A549 (cell line): ENCODE data around the gene FCHO2. TPM values are rescaled to one million over a fixed set of nuclear protein-coding genes. Genes with fewer than 3 reads are reported as not detected.
"Not testable (repeated sequence)": the region's sequence is repeated elsewhere in the genome, so short reads cannot be mapped to it uniquely, and the experiment has no call there.

ENCODE experiments used
- ATAC-seq, 2 experiments: fragments of 200-7000 bp in 1 of 2; fragments of >200 bp in 1 of 2; cut with Nextera tagmentation in 1 of 2; cut with Tn5 transposase in 1 of 2; 3 replicates each; pipeline versions ENCODE4 v1.8.0 to v1.9.1; 2018 to 2020; ENCODE audit warnings: mild to moderate bottlenecking in 1 of 2, moderate library complexity in 1 of 2
- CTCF ChIA-PET: fragments of 300-600 bp; sonication (Branson Sonifier 250); formaldehyde crosslinking; extraction: SDS; loops from one replicate; lab custom pipeline; 2021; ENCODE audit warnings: antibody characterized with exemption, inconsistent platforms; lab: Yijun Ruan, JAX
- POLR2A ChIA-PET: fragments of 350-600 bp; formaldehyde crosslinking; extraction: SDS; loops from one replicate; lab custom pipeline; 2021; ENCODE audit warnings: antibody characterized with exemption, inconsistent platforms; lab: Yijun Ruan, JAX
- DNase-seq, 2 experiments: peaks; one replicate each; pipeline versions ENCODE4 v3.0.0 to v3.0.0-alpha.2; 2011 to 2016; ENCODE audit warnings: low read depth in 1 of 2, low spot score in 1 of 2
- FAIRE-seq: peaks from 2 replicates; lab custom pipeline; 2011; peaks lifted over from hg19 to GRCh38; lab: Jason Lieb, UNC
- H3K27ac ChIP-seq, 2 experiments: fragments of >200 bp; sonication (Bioruptor Twin); formaldehyde crosslinking; 3 replicates each; pipeline ENCODE4 v1.5.1; 2016 to 2017
- H3K4me1 ChIP-seq: fragments of >200 bp; sonication (Bioruptor Twin); formaldehyde crosslinking; 3 replicates; pipeline ENCODE4 v1.6.1; 2016
- H3K4me2 ChIP-seq: fragments of >200 bp; sonication (Bioruptor Twin); formaldehyde crosslinking; 3 replicates; pipeline ENCODE4 v1.6.1; 2016
- H3K4me3 ChIP-seq: fragments of >200 bp; sonication (Bioruptor Twin); formaldehyde crosslinking; 3 replicates; pipeline ENCODE4 v1.5.1; 2016
- H3K9me3 ChIP-seq: fragments of >200 bp; sonication (Bioruptor Twin); formaldehyde crosslinking; 3 replicates; pipeline ENCODE4 v1.6.1; 2016
- CHD2 ChIP-seq: fragments of 150-350 bp; IDR thresholded peaks from 2 replicates; pipeline ENCODE4 v1.6.1; 2014; ENCODE audit warnings: low read length; ENCODE audit not compliant: partially characterized antibody
- CHD4 ChIP-seq: fragments of 200-600 bp; sonication (generic); IDR thresholded peaks from 2 replicates; pipeline ENCODE4 v1.6.1; 2016; ENCODE audit warnings: antibody characterized with exemption, mild to moderate bottlenecking, borderline replicate concordance
- CTCF ChIP-seq: fragments of >200 bp; sonication (Bioruptor Twin); formaldehyde crosslinking; IDR thresholded peaks from 3 replicates; pipeline ENCODE4 v1.5.1; 2016
- EHF ChIP-seq: fragments of 250-450 bp; sonication (Bioruptor Pico); IDR thresholded peaks from 2 replicates; pipeline ENCODE4 v1.5.0; 2020; ENCODE audit warnings: mild to moderate bottlenecking
- ESRRA ChIP-seq: fragments of 150-350 bp; IDR thresholded peaks from 2 replicates; pipeline ENCODE4 v1.6.1; 2014; ENCODE audit warnings: mild to moderate bottlenecking, low read length, borderline replicate concordance
- HDAC2 ChIP-seq: fragments of 200-600 bp; sonication (generic); IDR thresholded peaks from 2 replicates; pipeline ENCODE4 v1.6.1; 2016
- HEYL ChIP-seq: fragments of 250-450 bp; sonication (Bioruptor Pico); IDR thresholded peaks from 2 replicates; pipeline ENCODE4 v1.8.0; 2021; ENCODE audit warnings: mild to moderate bottlenecking, moderate library complexity
- JUNB ChIP-seq: fragments of >200 bp; sonication (Bioruptor Twin); formaldehyde crosslinking; IDR thresholded peaks from 2 replicates; pipeline ENCODE4 v1.6.1; 2016
- MAFK ChIP-seq: fragments of 450-650 bp; IDR thresholded peaks from 2 replicates; pipeline ENCODE4 v1.6.1; 2014; ENCODE audit not compliant: partially characterized antibody
- POLR2A ChIP-seq: IDR thresholded peaks from 2 replicates; pipeline ENCODE4 v1.6.1; 2012; ENCODE audit warnings: mild to moderate bottlenecking, low read length
- SREBF2 ChIP-seq: fragments of 450-650 bp; IDR thresholded peaks from 2 replicates; pipeline ENCODE4 v1.6.1; 2014; ENCODE audit warnings: mild to moderate bottlenecking, moderate library complexity
- TFCP2L1 ChIP-seq: fragments of 250-450 bp; sonication (Bioruptor Pico); IDR thresholded peaks from 2 replicates; pipeline ENCODE4 v1.5.0; 2021; ENCODE audit warnings: mild to moderate bottlenecking
- USF2 ChIP-seq: fragments of 450-650 bp; IDR thresholded peaks from 2 replicates; pipeline ENCODE4 v1.6.1; 2014; ENCODE audit warnings: antibody characterized with exemption
- WGBS: methylation state at CpG from one replicate; pipeline ENCODE4 v1.1.6; 2017; ENCODE audit errors: missing lambda C conversion rate; 5-methylcytosine and 5-hydroxymethylcytosine counted together
- polyA plus RNA-seq, 4 experiments: library from polyadenylated mRNA; depleted of rRNA in 3 of 4; stranded (reverse); fragments of >200 nt; fragmentation: RNase III in 1 of 4; extraction: RNeasy Plus Mini Kit Qiagen cat#74134 plus additional on column Dnase treatment in 1 of 4; gene quantifications; 2 replicates in 3 of 4; 3 replicates in 1 of 4; pipeline ENCODE4 v1.2.3, GENCODE V29; 2011 to 2017

The FCHO2 gene
- polyA plus RNA-seq, 2 of the 4 experiments (the other 2 are of a cell fraction): 9.1 to 14.9 TPM

DNA sequence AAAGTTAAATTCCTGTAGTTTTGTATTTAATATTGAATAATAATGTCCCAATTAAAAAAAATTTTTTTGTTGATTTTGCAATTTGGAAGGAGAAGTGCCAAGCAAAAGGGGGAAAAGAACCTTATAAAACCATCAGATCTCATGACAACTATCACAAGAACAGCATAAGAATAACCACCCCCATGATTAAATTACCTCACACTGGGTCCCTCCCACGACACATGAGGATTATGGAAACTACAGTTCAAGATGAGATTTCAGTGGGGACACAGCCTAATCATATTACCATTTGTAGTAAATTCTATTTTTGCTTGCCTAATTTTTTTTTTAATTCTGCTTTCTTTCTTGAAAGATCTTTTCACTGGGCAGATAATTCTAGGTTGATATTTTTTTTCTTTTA, 33.4 kb upstream of the FCHO2 start:
- FAIRE-seq (no peak), ATAC-seq (no peak), DNase-seq (no peak)
- H3K4me1 ChIP-seq: no peaks in the 10 kb centered on the region
- CTCF ChIA-PET: interaction anchor here (1.0 to 2.6 kb wide), 2 partner anchors 8 to 296 kb away, joined by 4 to 6 read pairs; no protein-coding TSS in a partner anchor
- WGBS: 97% methylated on average over 1 of the region's 1 CpG
- H3K27ac ChIP-seq: no peak overlapping the region
- H3K9me3 ChIP-seq: no peaks in the 10 kb centered on the region
- no peak for TF ChIP-seq CHD2
- no peak for TF ChIP-seq JUNB
- no peak for TF ChIP-seq CHD4
- POLR2A ChIA-PET: no interaction called here
- no peak overlapping the region for H3K4me3 ChIP-seq
- H3K4me2 ChIP-seq: no peak overlapping the region

GRCh38 chr5:72925336-72926010, 30.4 kb upstream of the FCHO2 start:
- TF ChIP-seq CHD2 (no peak), POLR2A (no peak), EHF (no peak), HEYL (CRISPR knock-in tag) (no peak), MAFK (no peak), CTCF (no peak), ESRRA (no peak), SREBF2 (no peak), USF2 (no peak), TFCP2L1 (no peak), HDAC2 (no peak)

DNA sequence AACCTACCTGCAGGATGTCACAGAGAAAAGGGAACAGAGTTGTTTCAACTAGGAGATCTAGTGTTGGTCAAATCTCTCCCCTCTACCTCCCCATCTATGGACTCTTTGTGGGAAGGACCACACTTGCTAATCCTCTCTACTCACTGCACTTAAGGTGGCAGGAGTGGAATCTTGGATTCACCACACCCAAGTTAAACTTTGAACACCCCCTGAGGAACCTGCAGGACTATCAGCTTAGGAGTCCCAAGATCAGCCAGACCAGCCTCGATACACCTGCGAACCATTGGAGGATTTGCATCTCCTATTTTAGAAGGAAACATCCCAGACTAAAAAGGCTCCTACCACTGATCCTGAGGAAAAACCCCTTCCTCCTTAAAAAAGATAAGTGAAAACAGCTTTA, 23.2 kb upstream of the FCHO2 start:
- H3K9me3 ChIP-seq, DNase-seq, ATAC-seq, POLR2A ChIA-PET, H3K4me3 ChIP-seq, CTCF ChIA-PET, FAIRE-seq, H3K27ac ChIP-seq, H3K4me2 ChIP-seq, H3K4me1 ChIP-seq: not testable (repeated sequence)
- WGBS: 90% methylated on average over 2 of the region's 2 CpGs

More at GRCh38 chr5:72925336-72926010, 30.4 kb upstream of the FCHO2 start:
- H3K4me2 ChIP-seq: no peak overlapping the region
- H3K4me3 ChIP-seq: no peak overlapping the region
- POLR2A ChIA-PET: no interaction called here
- WGBS: 85% methylated on average over 21 of the region's 33 CpGs
- no peak overlapping the region for H3K27ac ChIP-seq
- DNase-seq (no peak), FAIRE-seq (no peak), ATAC-seq (peak in 1 of 2 experiments; percentile 9; a peak in 2 of 6 replicates)
- CTCF ChIA-PET: interaction anchor here (0.9 to 1.6 kb wide), 3 partner anchors 13 to 276 kb away, joined by 3 read pairs; no protein-coding TSS in a partner anchor
- no peaks in the 10 kb centered on the region for H3K9me3 ChIP-seq
- no peaks in the 10 kb centered on the region for H3K4me1 ChIP-seq

- CTCF ChIA-PET: interaction anchor here (2.1 kb wide), 1 partner anchor 14 kb away, joined by 6 read pairs; no protein-coding TSS in a partner anchor
- POLR2A ChIA-PET: not testable (repeated sequence)
Observed at GRCh38 chr5:72934953-72935725, 20.7 kb upstream of the FCHO2 start.

More at GRCh38 chr5:72934953-72935725, 20.7 kb upstream of the FCHO2 start:
- ATAC-seq: peak in 1 of 2 experiments; percentile 24; a peak in 1 of 6 replicates
- H3K9me3 ChIP-seq, H3K27ac ChIP-seq, H3K4me2 ChIP-seq, H3K4me3 ChIP-seq, DNase-seq, H3K4me1 ChIP-seq, FAIRE-seq: not testable (repeated sequence)
- WGBS: 77% methylated on average over 15 of the region's 32 CpGs
